CD4-positive, alpha-beta memory T cell (primary cell): Measurements from ENCODE around the gene PLCL1. TPM values are rescaled to one million over a fixed set of nuclear protein-coding genes. Genes with fewer than 3 reads are reported as not detected.
A peak's percentile ranks its signal among the peaks of the same experiment; 100 is the strongest.

Experiments
- CTCF ChIA-PET: fragments of 350-600 bp; sonication (Branson Sonifier 250); formaldehyde crosslinking; loops from one replicate; lab custom pipeline; 2021; ENCODE audit warnings: inconsistent platforms; ENCODE audit not compliant: partially characterized antibody; lab: Charles Lee
- POLR2A ChIA-PET: fragments of 350-600 bp; sonication (Branson Sonifier 250); formaldehyde crosslinking; loops from one replicate; lab custom pipeline; 2021; ENCODE audit not compliant: partially characterized antibody; lab: Charles Lee
- DNase-seq, 5 donors: peaks; one replicate each; pipeline versions ENCODE4 v3.0.0 to v3.0.0-alpha.2; 2020 to 2022; ENCODE audit warnings: mixed read lengths in 1 of 5
- H3K27ac ChIP-seq: one replicate; pipeline ENCODE4 v1.7.0; 2013; ENCODE audit warnings: low read depth, low read length
- H3K27me3 ChIP-seq: 2 replicates; pipeline ENCODE4 v1.7.0; 2013; ENCODE audit warnings: mild to moderate bottlenecking, low read length, moderate library complexity; ENCODE audit not compliant: insufficient read depth
- H3K36me3 ChIP-seq: 2 replicates; pipeline ENCODE4 v1.7.0; 2013; ENCODE audit warnings: mild to moderate bottlenecking, low read length, moderate library complexity; ENCODE audit not compliant: insufficient read depth
- H3K4me1 ChIP-seq: 2 replicates; pipeline ENCODE4 v1.7.0; 2013; ENCODE audit warnings: mild to moderate bottlenecking, low read length, moderate library complexity; ENCODE audit not compliant: insufficient read depth
- H3K4me3 ChIP-seq, 2 donors: one replicate each; pipeline ENCODE4 v1.7.0; 2013; ENCODE audit warnings: low read length in 2 of 2, mild to moderate bottlenecking in 1 of 2
- H3K9me3 ChIP-seq, 2 donors: one replicate each; pipeline ENCODE4 v1.7.0; 2013; ENCODE audit warnings: low read length in 2 of 2, control low read depth in 1 of 2; ENCODE audit not compliant: control insufficient read depth in 1 of 2
- H3K27ac Mint-ChIP-seq, 7 donors: one replicate each; pipeline ENCODE4 v1.8.0; 2020 to 2021; ENCODE audit warnings: mixed read lengths in 7 of 7, mild to moderate bottlenecking in 6 of 7, inconsistent platforms in 3 of 7, moderate library complexity in 3 of 7
- H3K27me3 Mint-ChIP-seq, 2 donors: one replicate each; pipeline ENCODE4 v1.8.0; 2020 to 2021; ENCODE audit warnings: mixed read lengths in 2 of 2
- H3K36me3 Mint-ChIP-seq, 2 donors: one replicate each; pipeline ENCODE4 v1.8.0; 2020 to 2021; ENCODE audit warnings: mixed read lengths in 2 of 2, inconsistent platforms in 1 of 2, mild to moderate bottlenecking in 1 of 2
- H3K4me1 Mint-ChIP-seq, 4 donors: one replicate each; pipeline ENCODE4 v1.8.0; 2020 to 2021; ENCODE audit warnings: mixed read lengths in 4 of 4, mild to moderate bottlenecking in 1 of 4
- H3K4me3 Mint-ChIP-seq, 8 donors: one replicate each; pipeline ENCODE4 v1.8.0; 2020 to 2021; ENCODE audit warnings: mixed read lengths in 8 of 8, mild to moderate bottlenecking in 7 of 8, moderate library complexity in 6 of 8, inconsistent platforms in 3 of 8
- H3K9me3 Mint-ChIP-seq, 8 donors: one replicate each; pipeline ENCODE4 v1.8.0; 2020 to 2021; ENCODE audit warnings: mixed read lengths in 8 of 8, mild to moderate bottlenecking in 5 of 8, inconsistent platforms in 3 of 8, moderate library complexity in 1 of 8
- intact Hi-C: fragments of 100-400 bp; cut with micrococcal nuclease; formaldehyde crosslinking; loops from one replicate; pipeline ENCODE4 v1.15.1; 2023
- polyA plus RNA-seq, 2 donors: library from polyadenylated mRNA; unstranded; fragments of 300-500 nt; fragmentation: Illumina TruSeq; gene quantifications; one replicate each; pipeline ENCODE4 v1.2.3, GENCODE V29; 2021
- total RNA-seq, 2 experiments: library from RNA; stranded (reverse); gene quantifications; one replicate each; pipeline ENCODE4 v1.2.3, GENCODE V29; 2021

PLCL1 gene
- total and polyA plus RNA-seq, 4 experiments from 2014 or later, result 5.5 to 17.6 (median 12.4) TPM

DNA sequence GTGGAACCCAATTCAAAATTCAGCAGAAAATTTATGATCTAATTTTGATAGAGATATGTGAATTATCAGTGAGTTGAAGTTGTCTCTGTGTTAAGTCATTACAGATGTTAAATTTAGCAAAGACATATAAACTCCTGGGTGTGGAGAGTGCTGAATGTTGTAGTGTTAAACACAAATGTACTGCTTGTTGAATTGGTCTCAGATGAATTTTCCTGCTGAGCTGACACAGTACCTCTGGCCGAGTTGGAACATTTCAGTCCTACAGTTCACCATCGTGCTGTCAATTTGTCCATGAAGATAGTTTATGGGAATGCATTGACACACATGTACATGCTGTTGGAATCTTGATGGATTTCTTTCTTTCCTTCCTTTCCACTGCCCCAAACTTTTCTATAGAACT is 255.9 kb downstream of the PLCL1 start:
- Mint-ChIP-seq H3K36me3 (peaks cover 0 to 3% of the 10 kb centered on the region in 2 donors), H3K27me3 (no peaks in the 10 kb centered on the region), H3K4me3 (no peak overlapping the region), H3K27ac (no peak overlapping the region), H3K4me1 (peaks cover 0 to 4% (median 0%) of the 10 kb centered on the region in 4 donors), H3K9me3 (no peaks in the 10 kb centered on the region)
- no peak overlapping the region for H3K27ac ChIP-seq
- H3K9me3 ChIP-seq, result no peaks in the 10 kb centered on the region
- intact Hi-C loops, result no loop called here
- H3K36me3 ChIP-seq, result no peaks in the 10 kb centered on the region
- DNase-seq, result no peak
- H3K4me3 ChIP-seq, result no peak overlapping the region
- ChIA-PET CTCF (interaction anchor here (0.9 kb wide), 1 partner anchor 67 kb away, joined by 3 read pairs; no protein-coding TSS in a partner anchor), POLR2A (no interaction called here)
- H3K4me1 ChIP-seq, result no peaks in the 10 kb centered on the region
- no peaks in the 10 kb centered on the region for H3K27me3 ChIP-seq

DNA sequence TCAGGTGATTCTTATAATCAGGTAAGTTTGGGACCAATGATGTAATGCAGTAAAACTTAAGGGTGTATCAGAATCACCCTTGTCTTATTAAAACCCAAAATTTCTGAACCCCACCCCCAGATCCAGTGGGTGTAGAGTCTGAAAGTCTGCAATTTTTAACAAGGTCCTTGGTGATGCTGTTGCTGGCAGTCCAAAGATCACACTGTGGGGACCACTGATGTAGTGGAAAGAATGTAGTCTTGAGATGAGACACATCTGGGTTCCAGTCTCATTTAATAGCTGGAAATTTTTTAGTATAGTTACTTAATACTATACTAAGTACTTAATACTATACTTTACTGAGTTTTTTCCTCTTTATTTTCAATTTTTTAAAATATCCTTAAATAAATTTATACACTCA is 258.4 kb downstream of the PLCL1 start:
- Mint-ChIP-seq H3K9me3 (no peaks in the 10 kb centered on the region), H3K27me3 (no peaks in the 10 kb centered on the region), H3K4me1 (peaks cover 0 to 2% (median under 1%) of the 10 kb centered on the region in 4 donors), H3K4me3 (no peak overlapping the region), H3K27ac (no peak overlapping the region), H3K36me3 (peaks cover 0 to 3% of the 10 kb centered on the region in 2 donors)
- no peak for DNase-seq
- Histone ChIP-seq H3K4me3 (no peak overlapping the region), H3K9me3 (no peaks in the 10 kb centered on the region), H3K27ac (no peak overlapping the region), H3K36me3 (no peaks in the 10 kb centered on the region), H3K27me3 (no peaks in the 10 kb centered on the region), H3K4me1 (no peaks in the 10 kb centered on the region)
- ChIA-PET POLR2A (no interaction called here), CTCF (interaction anchor here (1.6 kb wide), 1 partner anchor 234 kb away, joined by 4 read pairs; no protein-coding TSS in a partner anchor)
- intact Hi-C loops, result no loop called here

DNA sequence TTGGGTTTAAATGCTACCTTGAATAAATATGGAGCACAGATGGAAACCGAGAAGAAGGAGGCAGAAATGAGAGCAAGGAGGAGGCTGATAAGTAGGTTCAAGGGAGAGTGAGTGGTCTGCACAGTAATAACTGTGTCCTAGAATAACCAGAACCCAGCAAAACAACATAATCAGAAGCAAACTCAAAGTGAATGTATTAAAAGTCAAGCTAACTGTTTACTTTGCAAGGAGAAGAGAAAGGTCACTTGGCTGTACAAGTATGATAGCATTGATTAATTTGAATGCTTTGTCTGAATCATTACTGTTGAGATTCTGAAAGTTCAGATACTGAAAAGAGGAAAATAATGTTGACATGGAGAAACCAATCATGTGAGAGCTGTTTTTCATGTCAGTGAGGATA is 258.8 kb downstream of the PLCL1 start:
- Mint-ChIP-seq H3K4me3 (peak overlapping the region in 1 of 8 donors; percentile 15), H3K27ac (no peak overlapping the region), H3K4me1 (peaks cover 0 to 2% (median under 1%) of the 10 kb centered on the region in 4 donors), H3K36me3 (peaks cover 0 to 3% of the 10 kb centered on the region in 2 donors), H3K27me3 (no peaks in the 10 kb centered on the region), H3K9me3 (no peaks in the 10 kb centered on the region)
- Histone ChIP-seq H3K36me3 (no peaks in the 10 kb centered on the region), H3K27ac (no peak overlapping the region), H3K27me3 (no peaks in the 10 kb centered on the region), H3K9me3 (no peaks in the 10 kb centered on the region), H3K4me3 (no peak overlapping the region), H3K4me1 (no peaks in the 10 kb centered on the region)
- ChIA-PET POLR2A (no interaction called here), CTCF (interaction anchor here (1.3 to 1.6 kb wide), 2 partner anchors 9 to 233 kb away, joined by 4 to 5 read pairs; no protein-coding TSS in a partner anchor)
- no peak for DNase-seq
- intact Hi-C loops, result no loop called here

DNA sequence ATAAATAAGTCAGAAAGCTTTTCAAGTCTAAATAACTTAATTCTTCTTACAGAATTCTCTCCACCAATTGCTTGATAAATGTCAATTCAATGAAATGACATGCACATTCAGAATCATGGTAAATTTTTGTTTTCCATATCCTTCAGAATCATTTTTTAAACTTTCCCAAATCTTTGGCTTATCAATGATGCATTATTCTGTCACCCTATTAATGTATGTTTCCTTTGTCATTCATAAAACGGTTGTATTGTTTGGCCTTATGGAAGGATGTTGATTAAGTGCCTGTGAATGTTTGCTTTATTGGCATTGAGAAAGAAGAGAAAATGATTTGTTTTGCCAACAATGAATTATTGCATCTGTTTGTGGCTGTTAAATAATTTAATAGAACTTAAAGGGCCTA is 260.9 kb downstream of the PLCL1 start:
- no peaks in the 10 kb centered on the region for H3K27me3 ChIP-seq
- H3K4me3 ChIP-seq, result no peak overlapping the region
- Mint-ChIP-seq H3K4me1 (peaks cover 0 to 2% (median 0%) of the 10 kb centered on the region in 4 donors), H3K27me3 (no peaks in the 10 kb centered on the region), H3K9me3 (no peaks in the 10 kb centered on the region), H3K4me3 (no peak overlapping the region), H3K27ac (no peak overlapping the region), H3K36me3 (peaks cover 0 to 3% of the 10 kb centered on the region in 2 donors)
- DNase-seq, result no peak
- no peak overlapping the region for H3K27ac ChIP-seq
- H3K4me1 ChIP-seq, result no peaks in the 10 kb centered on the region
- intact Hi-C loops, result no loop called here
- ChIA-PET CTCF (interaction anchor here (1.4 kb wide), 1 partner anchor 213 kb away, joined by 4 read pairs; no protein-coding TSS in a partner anchor), POLR2A (no interaction called here)
- H3K36me3 ChIP-seq, result no peaks in the 10 kb centered on the region
- H3K9me3 ChIP-seq, result no peaks in the 10 kb centered on the region

DNA sequence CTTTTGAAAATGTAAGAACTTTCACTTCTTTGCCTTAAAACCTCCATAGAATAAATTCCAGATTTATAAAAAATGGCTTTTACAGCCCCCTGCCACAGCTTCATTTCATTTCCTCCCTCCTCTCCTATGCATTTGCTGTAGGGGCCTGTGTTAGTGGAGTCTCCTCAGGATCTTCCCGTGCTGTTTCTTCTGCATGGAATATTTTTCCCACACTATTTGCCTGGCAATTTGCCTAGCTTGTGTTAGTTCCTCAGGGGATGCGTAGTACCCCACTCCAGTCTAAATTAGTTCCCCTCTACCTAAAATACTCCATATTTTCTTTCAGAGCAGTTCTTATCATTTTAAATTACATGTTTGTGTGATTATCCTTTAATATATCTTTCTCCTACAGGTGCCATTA is 262.2 kb downstream of the PLCL1 start:
- no peak overlapping the region for H3K4me3 Mint-ChIP-seq
- Histone ChIP-seq H3K4me3 (no peak overlapping the region), H3K9me3 (no peaks in the 10 kb centered on the region), H3K36me3 (no peaks in the 10 kb centered on the region), H3K27me3 (no peaks in the 10 kb centered on the region), H3K27ac (no peak overlapping the region), H3K4me1 (no peaks in the 10 kb centered on the region)
- H3K36me3 Mint-ChIP-seq, result no peaks in the 10 kb centered on the region
- no peaks in the 10 kb centered on the region for H3K27me3 Mint-ChIP-seq
- H3K9me3 Mint-ChIP-seq, result no peaks in the 10 kb centered on the region
- no peak for DNase-seq
- no peak overlapping the region for H3K27ac Mint-ChIP-seq
- POLR2A ChIA-PET, result no interaction called here
- CTCF ChIA-PET, result interaction anchor here (1.0 to 1.4 kb wide), 2 partner anchors 11 to 215 kb away, joined by 4 read pairs; no protein-coding TSS in a partner anchor
- H3K4me1 Mint-ChIP-seq, result peaks cover 0 to 2% (median 0%) of the 10 kb centered on the region in 4 donors
- intact Hi-C loops, result no loop called here

DNA sequence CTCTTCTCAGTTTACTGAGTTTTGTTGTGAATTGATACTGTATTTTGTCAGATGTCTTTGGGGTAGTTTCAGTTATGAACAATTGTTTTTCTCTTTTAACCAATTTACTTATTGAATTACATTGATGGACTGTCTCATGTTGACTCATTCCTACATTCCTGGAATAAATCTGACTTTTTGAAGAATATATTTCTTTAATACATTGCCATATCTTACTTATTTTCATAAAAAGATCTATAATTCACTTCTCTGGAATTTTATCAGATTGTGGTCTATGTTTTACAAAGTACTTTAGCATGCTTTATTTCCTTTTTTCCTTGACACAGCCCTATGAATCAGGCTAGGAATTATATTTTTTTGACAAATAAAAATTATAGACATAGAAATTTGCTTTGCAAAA is 268.3 kb downstream of the PLCL1 start:
- H3K4me1 ChIP-seq, result no peaks in the 10 kb centered on the region
- ChIA-PET POLR2A (no interaction called here), CTCF (no interaction called here)
- DNase-seq, result no peak
- no peaks in the 10 kb centered on the region for H3K36me3 ChIP-seq
- no peak overlapping the region for H3K27ac ChIP-seq
- no peaks in the 10 kb centered on the region for H3K9me3 ChIP-seq
- intact Hi-C loops, result no loop called here
- Mint-ChIP-seq H3K27me3 (no peaks in the 10 kb centered on the region), H3K36me3 (peaks cover 0 to 8% of the 10 kb centered on the region in 2 donors), H3K4me3 (no peak overlapping the region), H3K27ac (peak overlapping the region in 1 of 7 donors; percentile 48), H3K4me1 (peaks cover 0 to 4% (median 1%) of the 10 kb centered on the region in 4 donors), H3K9me3 (peaks cover 0 to 3% (median 0%) of the 10 kb centered on the region in 8 donors)
- H3K27me3 ChIP-seq, result no peaks in the 10 kb centered on the region
- no peak overlapping the region for H3K4me3 ChIP-seq

DNA sequence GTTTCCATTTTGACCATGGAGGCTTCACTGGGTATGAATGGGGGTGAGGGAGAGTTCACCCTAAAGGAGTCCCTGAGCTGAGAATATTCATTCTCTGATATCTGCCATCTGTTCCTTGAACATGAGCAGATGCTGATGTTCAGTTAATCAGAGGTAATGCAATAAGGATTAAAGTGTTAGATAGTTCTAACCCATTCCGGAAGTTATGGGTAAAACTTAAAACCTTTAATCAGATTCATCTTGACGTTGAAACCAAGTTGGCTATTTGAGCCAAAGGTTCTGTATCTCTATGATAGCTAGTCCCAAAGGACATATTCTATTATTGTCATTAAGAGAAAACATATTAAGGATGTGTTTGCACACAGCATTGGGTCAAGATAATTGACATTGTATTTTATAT is 268.9 kb downstream of the PLCL1 start:
- Histone ChIP-seq H3K9me3 (no peaks in the 10 kb centered on the region), H3K4me1 (no peaks in the 10 kb centered on the region), H3K36me3 (no peaks in the 10 kb centered on the region), H3K4me3 (no peak overlapping the region), H3K27me3 (no peaks in the 10 kb centered on the region), H3K27ac (no peak overlapping the region)
- Mint-ChIP-seq H3K27ac (no peak overlapping the region), H3K9me3 (peaks cover 0 to 3% (median 0%) of the 10 kb centered on the region in 8 donors), H3K36me3 (peaks cover 0 to 10% of the 10 kb centered on the region in 2 donors), H3K27me3 (no peaks in the 10 kb centered on the region), H3K4me3 (no peak overlapping the region), H3K4me1 (peaks cover 0 to 6% (median 1%) of the 10 kb centered on the region in 4 donors)
- POLR2A ChIA-PET, result no interaction called here
- DNase-seq, result no peak
- intact Hi-C loops, result no loop called here
- CTCF ChIA-PET, result no interaction called here
